Jurkat, Clone E6-1 (cell line): Measurements from ENCODE around the gene RMC1.
"Not testable (repeated sequence)": the region's sequence is repeated elsewhere in the genome, so short reads cannot be mapped to it uniquely, and the experiment has no call there.

Experiments used
- DNase-seq: peaks from one replicate; pipeline ENCODE4 v3.0.0-alpha.2; 2011; ENCODE audit warnings: low read depth, low spot score
- H3K4me3 ChIP-seq: 2 replicates; pipeline ENCODE4 v1.5.1; 2011; ENCODE audit warnings: mild to moderate bottlenecking, low read length, control low read depth, moderate library complexity

RMC1 gene

GRCh38 chr18:23548275-23548674, 45.0 kb downstream of the RMC1 start:
- no peak for DNase-seq
- no peak overlapping the region for H3K4me3 ChIP-seq

GRCh38 chr18:23548719-23549118, 45.4 kb downstream of the RMC1 start:
- no peak for DNase-seq

GRCh38 chr18:23550898-23551297, 47.6 kb downstream of the RMC1 start:
- no peak overlapping the region for H3K4me3 ChIP-seq
- DNase-seq = no peak

More at GRCh38 chr18:23548719-23549118, 45.4 kb downstream of the RMC1 start:
- H3K4me3 ChIP-seq = no peak overlapping the region

DNA sequence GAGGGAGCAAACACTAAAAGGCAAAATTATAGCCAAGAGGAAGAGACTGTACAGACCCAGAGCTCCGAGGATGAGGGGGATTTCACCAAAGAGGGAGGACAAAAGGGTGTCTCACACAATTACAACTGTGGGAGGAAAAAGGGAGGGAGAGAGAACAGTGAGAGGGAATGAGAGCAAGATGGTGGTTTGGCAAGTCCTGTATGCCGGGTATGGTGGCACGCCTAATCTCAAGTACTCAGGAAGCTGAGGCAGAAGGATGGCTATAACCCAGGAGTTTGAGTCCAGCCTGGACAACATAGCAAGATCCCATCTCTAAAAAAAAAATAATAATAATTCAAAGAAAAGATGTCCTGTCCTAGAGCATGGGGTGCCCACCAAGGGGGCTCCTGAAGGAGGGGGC, 48.7 kb downstream of the RMC1 start:
- DNase-seq = no peak
- H3K4me3 ChIP-seq = no peak overlapping the region

DNA sequence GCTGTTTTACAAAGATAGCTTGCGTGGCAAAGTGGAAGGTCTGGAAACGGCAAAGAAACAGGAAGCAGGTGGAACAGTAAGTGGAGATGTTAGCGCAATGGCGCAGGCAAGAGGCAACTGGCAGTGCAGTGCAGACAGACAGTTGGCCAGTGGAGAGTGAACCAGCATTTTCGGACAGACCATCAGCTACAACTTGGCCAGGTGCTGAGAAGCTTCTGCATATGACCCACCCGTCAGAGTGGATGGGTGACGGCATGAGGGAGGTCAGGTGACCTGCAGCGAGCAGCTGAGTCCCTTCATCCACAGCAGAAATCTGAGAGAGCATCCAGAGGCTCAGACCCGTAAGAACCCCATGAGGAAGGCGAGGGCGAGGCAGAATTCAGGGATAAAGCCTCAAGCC, 49.2 kb downstream of the RMC1 start:
- no peak for DNase-seq
- H3K4me3 ChIP-seq = no peak overlapping the region

DNA sequence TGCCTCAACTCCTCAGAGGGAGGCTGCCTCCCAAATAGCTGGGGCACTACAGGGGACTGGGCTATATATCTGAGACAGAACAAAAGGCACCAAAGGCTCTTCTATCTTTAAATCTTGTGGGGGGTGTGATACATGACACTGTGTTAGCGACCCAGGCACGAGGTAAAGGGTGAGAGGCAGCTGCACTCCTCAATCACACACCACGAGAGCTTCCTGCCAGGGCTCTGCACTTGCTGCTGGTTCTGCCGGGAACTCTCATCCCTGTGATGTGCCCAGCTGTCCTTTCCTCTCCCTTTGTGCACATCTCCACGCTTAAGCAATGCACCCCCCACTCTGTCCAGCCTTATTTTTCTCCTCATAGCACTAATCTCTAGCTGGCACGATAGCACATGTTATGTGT, 50.6 kb downstream of the RMC1 start:
- H3K4me3 ChIP-seq = no peak overlapping the region
- DNase-seq = peak; percentile 42

DNA sequence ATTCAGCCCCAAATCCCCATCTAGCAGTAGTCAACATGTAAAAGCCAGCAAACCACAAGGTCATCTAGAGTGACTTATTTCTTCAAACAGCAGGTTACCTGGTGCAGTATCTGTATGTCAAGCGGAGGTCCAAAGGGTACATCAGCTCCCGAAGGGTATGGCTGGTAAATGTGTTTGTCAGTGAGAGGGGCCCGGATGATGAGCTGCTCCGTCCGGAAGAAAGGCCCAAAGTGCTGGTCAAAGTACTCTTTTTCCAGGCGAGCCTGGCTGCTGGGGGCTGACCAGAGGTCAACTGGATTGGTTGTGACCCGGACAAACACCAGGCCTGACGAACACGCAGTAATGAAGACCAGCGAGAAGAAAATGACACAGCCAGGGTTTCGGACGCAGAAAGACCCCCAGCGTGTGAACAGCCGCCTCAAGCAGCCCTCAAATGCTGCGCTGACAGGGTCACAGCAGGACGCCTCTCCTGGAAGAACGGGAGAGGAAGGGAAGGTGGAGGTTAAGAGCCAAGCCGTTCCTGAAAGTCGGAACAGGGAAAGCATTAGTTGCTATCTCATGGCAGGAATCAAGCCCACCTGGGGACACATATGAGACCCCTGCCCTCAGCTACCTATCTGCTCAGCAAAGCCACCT, 53.0 kb downstream of the RMC1 start:
- DNase-seq = no peak
- H3K4me3 ChIP-seq = no peak overlapping the region

GRCh38 chr18:23557511-23557910, 54.2 kb downstream of the RMC1 start:
- DNase-seq, H3K4me3 ChIP-seq: not testable (repeated sequence)

GRCh38 chr18:23560186-23560585, 56.9 kb downstream of the RMC1 start:
- no peak for DNase-seq

GRCh38 chr18:23563377-23564043, 60.2 kb downstream of the RMC1 start:
- H3K4me3 ChIP-seq = no peak overlapping the region
- DNase-seq = no peak

More at GRCh38 chr18:23560186-23560585, 56.9 kb downstream of the RMC1 start:
- H3K4me3 ChIP-seq = no peak overlapping the region

- no peak for DNase-seq
- H3K4me3 ChIP-seq = no peak overlapping the region
These were observed 62.7 kb downstream of the RMC1 start for GRCh38 chr18:23565916-23566547.

DNA sequence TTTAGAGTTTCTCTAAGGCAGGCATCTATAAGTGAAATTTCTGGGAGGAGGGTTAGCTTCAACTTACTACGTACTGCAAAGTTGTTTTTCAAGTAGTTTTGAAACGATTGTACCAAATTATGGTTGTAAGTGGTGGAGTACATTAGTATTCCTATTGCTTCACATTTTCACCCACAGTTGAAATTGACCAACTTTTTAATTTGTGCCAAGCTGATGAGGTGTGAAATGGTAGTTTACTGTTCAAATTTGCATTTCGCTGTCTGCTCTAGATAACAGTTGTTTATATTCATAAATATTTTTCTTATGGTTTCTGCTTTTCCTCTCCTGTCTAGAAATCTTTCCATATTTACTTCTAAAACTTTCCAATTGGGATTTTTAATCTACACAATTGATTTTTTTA, 64.4 kb downstream of the RMC1 start:
- no peak overlapping the region for H3K4me3 ChIP-seq
- no peak for DNase-seq

GRCh38 chr18:23568281-23569138, 65.2 kb downstream of the RMC1 start:
- no peak overlapping the region for H3K4me3 ChIP-seq
- DNase-seq = no peak

DNA sequence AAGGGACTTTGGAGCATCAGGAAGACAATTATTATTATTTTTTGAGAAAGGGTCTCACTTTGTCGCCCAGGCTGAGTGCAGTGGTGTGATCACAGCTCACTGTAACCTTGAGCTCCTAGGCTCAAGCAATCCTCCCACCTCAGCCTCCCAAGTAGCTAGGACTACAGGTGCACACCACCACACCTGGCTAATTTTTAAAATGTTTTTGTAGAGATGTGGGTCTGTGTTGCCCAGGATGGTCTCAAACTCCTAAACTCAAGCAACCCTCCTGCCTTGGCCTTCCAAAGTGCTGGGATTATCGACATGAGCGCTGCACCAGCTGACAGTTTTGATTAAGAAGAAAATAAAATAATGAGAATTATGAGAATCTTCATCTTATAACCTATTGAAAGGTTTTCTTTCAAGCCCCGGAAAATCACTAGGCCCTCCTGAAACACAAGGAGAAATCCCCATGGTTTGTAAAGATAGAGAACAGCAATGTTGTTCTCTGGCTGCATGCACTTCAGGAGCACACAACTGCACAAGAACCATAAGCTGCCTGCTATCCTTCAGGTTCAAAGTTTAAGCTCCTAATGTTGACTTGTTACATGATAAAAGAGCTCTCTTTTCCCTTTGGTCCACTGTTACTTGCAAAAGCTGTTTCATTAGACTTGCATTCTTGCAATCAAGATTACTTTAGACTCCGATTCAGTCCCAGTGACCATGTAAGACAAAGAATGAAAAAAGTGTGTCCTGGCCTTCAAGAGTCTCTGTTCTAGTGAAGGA, 66.2 kb downstream of the RMC1 start:
- no peak for DNase-seq
- H3K4me3 ChIP-seq = no peak overlapping the region

DNA sequence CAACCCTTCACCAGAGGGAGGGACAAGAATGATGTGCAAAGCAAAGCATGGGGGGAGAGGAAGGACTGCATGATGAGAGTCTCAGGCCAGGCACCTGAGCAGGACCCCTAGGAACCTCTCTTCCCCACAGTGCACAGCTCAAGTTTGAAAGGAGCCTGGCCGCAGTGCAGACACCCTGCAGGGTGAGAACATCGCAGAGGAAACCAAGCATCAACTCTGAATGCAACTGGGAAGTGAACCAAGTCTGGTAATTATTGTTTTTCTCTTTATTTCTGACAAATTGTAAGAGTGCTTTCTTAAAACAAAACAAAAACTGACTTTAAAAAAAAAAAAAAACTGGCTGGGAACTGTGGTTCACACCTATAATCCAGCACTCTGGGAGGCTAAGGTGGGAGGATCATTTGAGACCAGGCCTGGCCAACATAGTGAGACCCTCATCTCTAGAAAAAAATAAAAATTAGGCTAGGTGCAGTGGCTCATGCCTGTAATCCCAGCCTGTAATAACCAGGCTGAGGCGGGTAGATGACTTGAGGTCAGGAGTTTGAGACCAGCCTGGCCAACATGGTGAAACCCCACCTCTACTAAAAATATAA, 67.7 kb downstream of the RMC1 start:
- H3K4me3 ChIP-seq = no peak overlapping the region
- no peak for DNase-seq

GRCh38 chr18:23572012-23572411, 68.7 kb downstream of the RMC1 start:
- H3K4me3 ChIP-seq = no peak overlapping the region
- no peak for DNase-seq

DNA sequence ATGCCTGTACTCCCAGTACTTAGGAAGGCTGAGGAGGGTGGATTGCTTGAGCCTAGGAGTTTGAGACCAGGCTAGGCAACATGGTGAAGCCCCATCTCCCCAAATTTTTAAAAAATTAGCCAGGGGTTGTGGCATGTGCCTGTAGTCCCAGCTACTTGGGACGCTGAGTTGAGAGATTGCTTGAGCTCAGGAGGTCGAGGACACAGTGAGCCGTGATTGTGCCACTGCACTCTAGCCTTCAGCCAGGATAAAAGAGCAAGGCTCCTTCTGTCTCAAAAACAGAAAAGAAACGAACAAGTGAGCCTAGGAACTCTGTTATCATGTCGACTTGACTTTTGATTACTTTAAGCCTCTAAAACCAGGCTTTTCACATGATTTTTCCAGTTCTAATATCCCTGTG, 69.3 kb downstream of the RMC1 start:
- H3K4me3 ChIP-seq = no peak overlapping the region
- DNase-seq = no peak

GRCh38 chr18:23573020-23573419, 69.7 kb downstream of the RMC1 start:
- DNase-seq = no peak
- no peak overlapping the region for H3K4me3 ChIP-seq
